GM12878 (cell line): ENCODE results near the gene PLCB4.

ENCODE experiments used
- HCFC1 ChIP-seq: fragments of 150-350 bp; IDR thresholded peaks from 2 replicates; pipeline ENCODE4 v1.6.1; 2014; ENCODE audit warnings: low read length
- SMC3 ChIP-seq: IDR thresholded peaks from 2 replicates; pipeline ENCODE4 v1.6.1; 2011; ENCODE audit warnings: low read length, improper control_type of control experiment, borderline replicate concordance
- SUPT20H ChIP-seq: IDR thresholded peaks from 2 replicates; pipeline ENCODE4 v1.6.1; 2011; ENCODE audit warnings: low read depth, mild to moderate bottlenecking, low read length, moderate library complexity, borderline replicate concordance; ENCODE audit not compliant: control insufficient read depth
- ZNF24 ChIP-seq: fragments of 450-650 bp; IDR thresholded peaks from 2 replicates; pipeline ENCODE4 v1.6.1; 2017; ENCODE audit warnings: antibody characterized with exemption, mild to moderate bottlenecking

- no peak for TF ChIP-seq HCFC1
- TF ChIP-seq SMC3, result no peak
- TF ChIP-seq ZNF24, result no peak
- no peak for TF ChIP-seq SUPT20H
Measured at GRCh38 chr20:9388160-9388812, 319.4 kb downstream of the PLCB4 start.
